SK-N-SH treated with all-trans-retinoic acid at 6 μM for 48 hours (cell line): Measurements from ENCODE around the gene MTMR10.

ENCODE experiments used
- ATAC-seq: fragments of 200-7000 bp; cut with Tn5 transposase; 3 replicates; pipeline ENCODE4 v1.9.1; 2020; ENCODE audit warnings: mild to moderate bottlenecking, moderate library complexity
- BACH2 ChIP-seq: fragments of 250-450 bp; sonication (Bioruptor Pico); IDR thresholded peaks from 2 replicates; pipeline ENCODE4 v1.9.0; 2021; ENCODE audit warnings: mild to moderate bottlenecking, borderline replicate concordance
- CREB5 ChIP-seq: fragments of 250-450 bp; sonication (Bioruptor Pico); IDR thresholded peaks from 2 replicates; pipeline ENCODE4 v1.5.1; 2020; ENCODE audit warnings: low read depth, mild to moderate bottlenecking, moderate library complexity
- CSDC2 ChIP-seq: fragments of 250-450 bp; sonication (Bioruptor Pico); IDR thresholded peaks from 2 replicates; pipeline ENCODE4 v1.5.0; 2020; ENCODE audit warnings: mild to moderate bottlenecking, moderate library complexity
- CSRNP3 ChIP-seq: fragments of 250-450 bp; sonication (Bioruptor Pico); IDR thresholded peaks from 2 replicates; pipeline ENCODE4 v1.5.1; 2021; ENCODE audit warnings: mild to moderate bottlenecking, moderate library complexity
- ESRRG ChIP-seq: fragments of 250-450 bp; sonication (Bioruptor Pico); IDR thresholded peaks from 2 replicates; pipeline ENCODE4 v1.6.1; 2021; ENCODE audit warnings: mild to moderate bottlenecking
- GLIS3 ChIP-seq: fragments of 250-450 bp; sonication (Bioruptor Pico); IDR thresholded peaks from 2 replicates; pipeline ENCODE4 v1.5.0; 2020; ENCODE audit warnings: mild to moderate bottlenecking, moderate library complexity
- ISL1 ChIP-seq: fragments of 250-450 bp; sonication (Bioruptor Pico); IDR thresholded peaks from 2 replicates; pipeline ENCODE4 v2.1.2; 2022; ENCODE audit warnings: mild to moderate bottlenecking, moderate library complexity
- OSR1 ChIP-seq: fragments of 250-450 bp; sonication (Bioruptor Pico); IDR thresholded peaks from 2 replicates; pipeline ENCODE4 v1.8.0; 2022; ENCODE audit warnings: moderate library complexity, mild to moderate bottlenecking, inconsistent platforms
- PATZ1 ChIP-seq: fragments of 250-450 bp; sonication (Bioruptor Pico); IDR thresholded peaks from 2 replicates; pipeline ENCODE4 v1.8.0; 2020; ENCODE audit warnings: mild to moderate bottlenecking, moderate library complexity, borderline replicate concordance
- PPARA ChIP-seq: fragments of 250-450 bp; sonication (Bioruptor Pico); IDR thresholded peaks from 2 replicates; pipeline ENCODE4 v1.5.0; 2020; ENCODE audit warnings: mild to moderate bottlenecking, borderline replicate concordance
- RARB ChIP-seq: fragments of 250-450 bp; sonication (Bioruptor Pico); IDR thresholded peaks from 2 replicates; pipeline ENCODE4 v1.8.0; 2021; ENCODE audit warnings: mild to moderate bottlenecking, moderate library complexity
- SNAI2 ChIP-seq: fragments of 250-450 bp; sonication (Bioruptor Pico); IDR thresholded peaks from 2 replicates; pipeline ENCODE4 v1.5.0; 2020; ENCODE audit warnings: mild to moderate bottlenecking, moderate library complexity
- TOX ChIP-seq: fragments of 250-450 bp; sonication (Bioruptor Pico); IDR thresholded peaks from 2 replicates; pipeline ENCODE4 v1.8.0; 2021; ENCODE audit warnings: mild to moderate bottlenecking, moderate library complexity, borderline replicate concordance
- ZC3H10 ChIP-seq: fragments of 250-450 bp; sonication (Bioruptor Pico); IDR thresholded peaks from 2 replicates; pipeline ENCODE4 v1.5.1; 2021; ENCODE audit warnings: mild to moderate bottlenecking, moderate library complexity
- ZFP3 ChIP-seq: fragments of 250-450 bp; sonication (Bioruptor Pico); IDR thresholded peaks from 2 replicates; pipeline ENCODE4 v1.5.0; 2020; ENCODE audit warnings: mild to moderate bottlenecking, moderate library complexity
- ZFP30 ChIP-seq: fragments of 450-650 bp; formaldehyde crosslinking; IDR thresholded peaks from 2 replicates; pipeline ENCODE4 v1.5.0; 2022; ENCODE audit warnings: mild to moderate bottlenecking, moderate library complexity
- ZNF565 ChIP-seq: fragments of 450-650 bp; formaldehyde crosslinking; conservative IDR thresholded peaks from 2 replicates; pipeline ENCODE4 v1.5.0; 2020; ENCODE audit warnings: low read depth, mild to moderate bottlenecking, moderate library complexity
- ZNF70 ChIP-seq: fragments of 450-650 bp; formaldehyde crosslinking; IDR thresholded peaks from 2 replicates; pipeline ENCODE4 v1.5.0; 2020; ENCODE audit warnings: mild to moderate bottlenecking, moderate library complexity
- ZNF8 ChIP-seq: fragments of 450-650 bp; formaldehyde crosslinking; IDR thresholded peaks from 2 replicates; pipeline ENCODE4 v1.5.0; 2020; ENCODE audit warnings: mild to moderate bottlenecking, moderate library complexity
- TF ChIP-seq, protein P1 (sequence below): fragments of 250-450 bp; sonication (Bioruptor Pico); IDR thresholded peaks from 2 replicates; pipeline ENCODE4 v1.8.0; 2021; ENCODE audit warnings: low read depth, mild to moderate bottlenecking, moderate library complexity, borderline replicate concordance

MTMR10 gene

GRCh38 chr15:30953183-30953582, 38.2 kb downstream of the MTMR10 start (continued):
- TF ChIP-seq TOX (CRISPR knock-in tag), result no peak
- no peak for TF ChIP-seq CSDC2 (CRISPR knock-in tag)
- TF ChIP-seq CREB5, result no peak
- TF ChIP-seq ZFP3 (CRISPR knock-in tag), result no peak
- TF ChIP-seq PPARA (CRISPR knock-in tag), result no peak
- no peak for TF ChIP-seq PATZ1

GRCh38 chr15:30943654-30944335, 47.6 kb downstream of the MTMR10 start:
- ATAC-seq, result no peak
- TF ChIP-seq PATZ1 (no peak), TOX (CRISPR knock-in tag) (no peak), CSDC2 (CRISPR knock-in tag) (no peak), ZC3H10 (CRISPR knock-in tag) (no peak), ESRRG (CRISPR knock-in tag) (no peak)
- TF ChIP-seq, protein P1, sequence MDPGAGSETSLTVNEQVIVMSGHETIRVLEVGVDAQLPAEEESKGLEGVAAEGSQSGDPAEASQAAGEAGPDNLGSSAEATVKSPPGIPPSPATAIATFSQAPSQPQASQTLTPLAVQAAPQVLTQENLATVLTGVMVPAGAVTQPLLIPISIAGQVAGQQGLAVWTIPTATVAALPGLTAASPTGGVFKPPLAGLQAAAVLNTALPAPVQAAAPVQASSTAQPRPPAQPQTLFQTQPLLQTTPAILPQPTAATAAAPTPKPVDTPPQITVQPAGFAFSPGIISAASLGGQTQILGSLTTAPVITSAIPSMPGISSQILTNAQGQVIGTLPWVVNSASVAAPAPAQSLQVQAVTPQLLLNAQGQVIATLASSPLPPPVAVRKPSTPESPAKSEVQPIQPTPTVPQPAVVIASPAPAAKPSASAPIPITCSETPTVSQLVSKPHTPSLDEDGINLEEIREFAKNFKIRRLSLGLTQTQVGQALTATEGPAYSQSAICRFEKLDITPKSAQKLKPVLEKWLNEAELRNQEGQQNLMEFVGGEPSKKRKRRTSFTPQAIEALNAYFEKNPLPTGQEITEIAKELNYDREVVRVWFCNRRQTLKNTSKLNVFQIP (CRISPR knock-in tag), result no peak
- TF ChIP-seq, all 23 proteins: peak for 0

DNA sequence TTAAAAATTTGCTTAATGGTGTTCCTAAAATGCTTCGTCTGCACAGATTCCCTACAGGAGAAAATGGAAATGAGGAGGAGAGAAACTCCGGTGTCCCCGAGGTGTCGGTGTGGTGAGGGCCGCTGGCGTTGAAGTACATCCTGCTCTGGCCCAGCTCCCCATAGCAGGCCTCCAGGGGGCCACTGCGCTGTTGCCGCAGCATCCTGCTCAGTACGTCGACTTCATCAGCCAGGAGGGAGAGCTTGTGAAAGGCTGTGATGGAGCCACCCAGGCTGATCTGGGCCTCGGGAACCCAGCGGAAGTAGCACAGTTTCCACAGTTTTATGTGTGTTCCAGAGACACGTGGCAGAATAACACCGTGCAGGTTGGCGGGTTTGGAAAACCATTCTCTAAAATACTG, 49.9 kb downstream of the MTMR10 start:
- TF ChIP-seq ESRRG (CRISPR knock-in tag) (no peak), ZNF565 (CRISPR knock-in tag) (no peak), OSR1 (CRISPR knock-in tag) (no peak), PATZ1 (no peak), PPARA (CRISPR knock-in tag) (no peak), GLIS3 (CRISPR knock-in tag) (no peak), CSRNP3 (CRISPR knock-in tag) (no peak), ZFP3 (CRISPR knock-in tag) (no peak), BACH2 (CRISPR knock-in tag) (no peak), ZFP30 (CRISPR knock-in tag) (no peak), ZNF70 (CRISPR knock-in tag) (no peak), RARB (no peak), ISL1 (no peak), ZNF8 (CRISPR knock-in tag) (no peak), SNAI2 (CRISPR knock-in tag) (no peak)
- TF ChIP-seq, protein P1 (CRISPR knock-in tag), result no peak
- ATAC-seq, result no peak
